GM23248 (cell line): Measurements from ENCODE around the gene MYO16.

Experiments used
- EZH2 ChIP-seq: fragments of 200-600 bp; sonication (generic); IDR thresholded peaks from 2 replicates; pipeline ENCODE4 v1.6.1; 2018; ENCODE audit warnings: antibody characterized with exemption, mild to moderate bottlenecking; ENCODE audit not compliant: insufficient read depth, poor library complexity, severe bottlenecking
- EZH2phosphoT487 ChIP-seq: fragments of 200-600 bp; sonication (generic); IDR thresholded peaks from 2 replicates; pipeline ENCODE4 v1.6.1; 2018; ENCODE audit warnings: antibody characterized with exemption, moderate library complexity, mild to moderate bottlenecking, low read depth; ENCODE audit not compliant: insufficient read depth

DNA sequence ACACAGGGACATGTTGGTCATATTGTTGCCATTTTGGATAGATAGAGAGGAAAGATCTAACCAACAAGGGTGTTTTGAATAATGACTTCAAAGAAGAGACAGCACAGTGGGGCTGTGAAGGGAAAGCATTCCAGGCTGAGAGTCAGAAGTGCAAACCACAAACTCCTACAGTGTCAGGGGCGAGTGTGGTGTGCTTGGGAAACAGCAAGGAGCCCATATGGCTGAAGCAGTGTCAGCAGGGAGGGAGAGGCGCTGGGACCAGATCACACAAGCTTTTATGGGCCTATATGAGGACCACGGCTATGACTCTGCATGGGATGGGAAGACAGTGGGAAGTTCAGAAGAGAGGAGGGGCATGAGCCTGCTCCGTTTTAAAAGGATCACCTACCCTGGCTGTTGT lies 166.4 kb downstream of the MYO16 start:
- TF ChIP-seq EZH2phosphoT487 (no peak), EZH2 (no peak)
